ENCODE measurements around the gene NHSL1.

The NHSL1 gene

GRCh38 chr6:138525355-138525754 is 26.1 kb upstream of the NHSL1 start:
- no peak for DNase-seq (ENCODE audit: extremely low read depth, low read depth)

GRCh38 chr6:138524526-138524925 is 25.2 kb upstream of the NHSL1 start:
- H3K4me3 ChIP-seq (replicated peaks; ENCODE audit: low read depth, low read length): no peak overlapping the region

More at GRCh38 chr6:138525355-138525754, 26.1 kb upstream of the NHSL1 start:
- H3K4me3 ChIP-seq (replicated peaks; ENCODE audit: low read depth, low read length): no peak overlapping the region
- TF ChIP-seq, protein P1, sequence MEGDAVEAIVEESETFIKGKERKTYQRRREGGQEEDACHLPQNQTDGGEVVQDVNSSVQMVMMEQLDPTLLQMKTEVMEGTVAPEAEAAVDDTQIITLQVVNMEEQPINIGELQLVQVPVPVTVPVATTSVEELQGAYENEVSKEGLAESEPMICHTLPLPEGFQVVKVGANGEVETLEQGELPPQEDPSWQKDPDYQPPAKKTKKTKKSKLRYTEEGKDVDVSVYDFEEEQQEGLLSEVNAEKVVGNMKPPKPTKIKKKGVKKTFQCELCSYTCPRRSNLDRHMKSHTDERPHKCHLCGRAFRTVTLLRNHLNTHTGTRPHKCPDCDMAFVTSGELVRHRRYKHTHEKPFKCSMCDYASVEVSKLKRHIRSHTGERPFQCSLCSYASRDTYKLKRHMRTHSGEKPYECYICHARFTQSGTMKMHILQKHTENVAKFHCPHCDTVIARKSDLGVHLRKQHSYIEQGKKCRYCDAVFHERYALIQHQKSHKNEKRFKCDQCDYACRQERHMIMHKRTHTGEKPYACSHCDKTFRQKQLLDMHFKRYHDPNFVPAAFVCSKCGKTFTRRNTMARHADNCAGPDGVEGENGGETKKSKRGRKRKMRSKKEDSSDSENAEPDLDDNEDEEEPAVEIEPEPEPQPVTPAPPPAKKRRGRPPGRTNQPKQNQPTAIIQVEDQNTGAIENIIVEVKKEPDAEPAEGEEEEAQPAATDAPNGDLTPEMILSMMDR (IDR thresholded peaks at IDR 0.05; ENCODE audit: low read depth, low read length, missing control alignments): no peak

DNA sequence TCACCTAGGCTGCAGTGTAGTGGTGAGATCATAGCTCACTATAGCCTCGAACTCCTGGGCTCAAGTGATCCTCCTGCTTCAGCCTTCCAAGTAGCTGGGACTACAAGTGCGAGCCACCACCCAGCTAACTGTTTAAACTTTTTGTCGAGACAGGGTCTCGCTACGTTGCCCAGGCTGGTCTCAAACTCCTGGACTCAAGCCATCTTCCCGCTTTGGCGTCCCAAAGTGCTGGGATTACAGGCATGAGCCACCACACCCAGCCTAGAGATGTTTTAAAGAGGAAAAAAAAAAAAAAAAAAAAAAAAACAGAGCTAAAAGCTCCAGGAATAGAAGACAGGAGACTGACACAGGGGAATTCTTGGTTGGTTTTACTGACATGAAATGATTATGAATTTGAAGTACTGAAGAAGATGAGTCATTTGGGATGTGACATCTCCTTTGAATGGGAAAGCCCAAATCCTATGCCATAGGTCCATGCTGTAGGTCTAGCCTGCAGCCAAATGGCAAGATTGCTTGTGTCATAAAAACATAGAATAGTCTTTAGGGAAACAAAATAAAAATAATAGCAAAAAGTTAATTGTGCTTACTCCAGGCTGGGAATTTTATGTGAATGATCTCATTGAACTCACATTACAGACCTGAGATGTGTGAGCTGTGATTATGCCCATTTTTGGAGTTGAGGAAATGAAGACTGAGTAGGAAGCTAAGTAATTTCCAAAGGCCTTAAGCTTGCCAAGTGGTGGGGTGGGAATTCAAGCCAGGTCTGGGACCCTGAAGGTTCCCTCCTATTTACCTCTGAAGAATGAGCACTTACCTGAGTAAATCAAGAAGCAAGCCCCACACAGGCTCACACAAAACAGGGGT is 24.3 kb upstream of the NHSL1 start:
- TF ChIP-seq, protein P1 (IDR thresholded peaks at IDR 0.05; ENCODE audit: low read depth, low read length, missing control alignments): no peak
- DNase-seq (ENCODE audit: extremely low read depth, low read depth): no peak
- no peak overlapping the region for H3K4me3 ChIP-seq (replicated peaks; ENCODE audit: low read depth, low read length)

More at GRCh38 chr6:138524526-138524925, 25.2 kb upstream of the NHSL1 start:
- DNase-seq (ENCODE audit: extremely low read depth, low read depth): no peak
- TF ChIP-seq, protein P1 (IDR thresholded peaks at IDR 0.05; ENCODE audit: low read depth, low read length, missing control alignments): no peak

- TF ChIP-seq, protein P1 (IDR thresholded peaks at IDR 0.05; ENCODE audit: low read depth, low read length, missing control alignments): no peak
- DNase-seq (ENCODE audit: extremely low read depth, low read depth): no peak
- H3K4me3 ChIP-seq (replicated peaks; ENCODE audit: low read depth, low read length): no peak overlapping the region
Measured at GRCh38 chr6:138522611-138523010, 23.3 kb upstream of the NHSL1 start.

DNA sequence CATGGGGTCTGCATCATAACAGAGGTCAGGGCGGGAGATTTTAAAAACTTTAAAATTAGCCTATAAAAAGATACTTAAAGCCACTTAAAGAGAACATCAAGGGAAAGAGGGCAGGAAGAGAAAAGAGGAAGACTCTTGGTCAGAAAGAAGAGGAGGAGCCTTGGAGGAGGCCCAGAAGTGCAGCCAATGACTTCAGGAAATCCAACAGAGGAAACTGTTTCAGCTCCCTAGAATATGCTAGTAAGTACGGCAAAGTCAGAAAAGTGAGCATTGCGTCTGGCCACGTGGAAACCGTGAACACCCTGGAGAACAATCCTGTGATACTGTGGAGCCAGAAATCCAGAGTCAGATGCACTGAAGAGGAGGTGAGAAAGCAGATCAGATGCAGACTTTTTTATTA is 22.5 kb upstream of the NHSL1 start:
- no peak overlapping the region for H3K4me3 ChIP-seq (replicated peaks; ENCODE audit: low read depth, low read length)
- TF ChIP-seq, protein P1 (IDR thresholded peaks at IDR 0.05; ENCODE audit: low read depth, low read length, missing control alignments): no peak
- DNase-seq (ENCODE audit: extremely low read depth, low read depth): no peak

GRCh38 chr6:138520463-138520862 is 21.2 kb upstream of the NHSL1 start:
- TF ChIP-seq, protein P1 (IDR thresholded peaks at IDR 0.05; ENCODE audit: low read depth, low read length, missing control alignments): peak; percentile 25
- DNase-seq (ENCODE audit: extremely low read depth, low read depth): no peak
- H3K4me3 ChIP-seq (replicated peaks; ENCODE audit: low read depth, low read length): no peak overlapping the region
